GM18517 (cell line): ENCODE data around the gene DNMT3B.
"Not testable (repeated sequence)": the region's sequence is repeated elsewhere in the genome, so short reads cannot be mapped to it uniquely, and the experiment has no call there.

ENCODE experiments used
- ATAC-seq: cut with Tn5 transposase; IDR thresholded peaks from one replicate; pipeline ENCODE4 v1.9.1; 2021; ENCODE audit warnings: mild to moderate bottlenecking, moderate library complexity; ENCODE audit not compliant: unreplicated experiment

DNMT3B gene

DNA sequence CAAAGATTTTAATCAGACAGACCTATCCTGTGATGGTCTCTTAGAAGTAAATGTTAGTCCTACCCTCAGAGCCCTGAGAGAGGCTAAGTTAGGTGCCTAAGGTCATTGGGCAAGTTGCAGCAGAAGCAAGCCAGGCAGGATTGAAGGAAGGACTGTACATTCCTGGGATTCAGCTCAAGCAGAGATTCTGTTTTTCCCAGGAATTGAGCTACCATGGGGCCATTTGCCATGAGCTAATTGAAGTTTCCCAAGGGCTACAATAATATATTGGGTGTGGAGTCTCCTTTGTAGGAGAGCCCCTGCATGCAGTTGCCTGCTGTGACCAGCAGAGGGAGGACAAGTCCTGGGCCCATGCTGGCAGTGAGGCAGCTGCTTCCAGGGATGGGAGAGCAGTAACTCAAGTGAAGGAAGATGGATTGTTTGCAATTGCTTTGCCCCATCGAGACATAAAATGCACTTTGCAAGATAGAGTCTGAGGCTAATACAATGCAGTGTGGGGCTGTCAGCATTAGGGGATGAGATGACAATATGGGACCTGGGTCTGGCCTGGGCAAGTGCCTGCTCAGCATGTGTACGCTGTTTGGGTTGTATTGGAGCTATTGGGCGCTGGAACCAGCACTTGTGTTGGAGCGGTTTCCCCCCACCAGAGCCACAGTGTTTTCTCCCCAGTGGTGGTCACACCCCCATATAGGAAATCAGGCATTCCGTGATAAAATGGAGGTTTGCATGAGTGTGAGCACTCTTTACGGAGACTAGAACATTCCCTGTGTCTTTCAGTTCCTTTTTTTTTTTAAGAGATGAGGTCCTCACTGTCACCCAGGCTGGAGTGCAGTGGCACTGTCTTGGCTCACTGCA is 27.9 kb downstream of the DNMT3B start:
- no peak for ATAC-seq

DNA sequence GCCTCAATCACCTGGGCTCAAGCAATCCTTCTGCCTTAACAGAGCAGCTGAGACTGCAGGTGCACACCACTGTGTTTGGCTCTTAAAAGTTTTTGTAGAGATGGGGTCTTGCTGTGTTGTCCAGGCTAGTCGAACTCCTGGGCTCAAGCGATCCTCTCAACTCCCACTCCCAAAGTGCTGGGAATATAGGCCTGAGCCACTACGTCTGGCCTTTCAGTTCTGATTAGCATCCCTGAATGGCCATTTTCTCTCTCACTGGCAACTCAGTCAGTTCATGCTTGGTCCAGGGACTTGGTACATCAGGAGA is 28.5 kb downstream of the DNMT3B start:
- no peak for ATAC-seq

DNA sequence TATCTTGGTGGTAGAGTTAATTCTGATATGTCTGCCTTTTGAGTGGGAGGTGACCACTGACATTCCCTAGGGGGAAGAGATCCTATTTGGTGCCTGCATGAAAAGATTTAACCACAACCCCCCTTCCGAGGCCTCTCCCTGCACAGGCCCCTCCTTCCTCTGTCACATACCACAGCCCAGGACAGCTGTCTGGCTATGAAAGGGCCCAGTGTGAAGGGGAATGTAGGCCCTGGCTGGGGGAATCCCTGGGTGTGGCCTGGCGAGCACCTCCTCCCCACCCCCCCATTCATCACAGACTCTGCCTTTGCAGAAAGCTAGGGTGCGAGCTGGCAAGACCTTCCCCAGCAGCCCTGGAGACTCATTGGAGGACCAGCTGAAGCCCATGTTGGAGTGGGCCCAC is 30.1 kb downstream of the DNMT3B start:
- ATAC-seq = peak; percentile 47

DNA sequence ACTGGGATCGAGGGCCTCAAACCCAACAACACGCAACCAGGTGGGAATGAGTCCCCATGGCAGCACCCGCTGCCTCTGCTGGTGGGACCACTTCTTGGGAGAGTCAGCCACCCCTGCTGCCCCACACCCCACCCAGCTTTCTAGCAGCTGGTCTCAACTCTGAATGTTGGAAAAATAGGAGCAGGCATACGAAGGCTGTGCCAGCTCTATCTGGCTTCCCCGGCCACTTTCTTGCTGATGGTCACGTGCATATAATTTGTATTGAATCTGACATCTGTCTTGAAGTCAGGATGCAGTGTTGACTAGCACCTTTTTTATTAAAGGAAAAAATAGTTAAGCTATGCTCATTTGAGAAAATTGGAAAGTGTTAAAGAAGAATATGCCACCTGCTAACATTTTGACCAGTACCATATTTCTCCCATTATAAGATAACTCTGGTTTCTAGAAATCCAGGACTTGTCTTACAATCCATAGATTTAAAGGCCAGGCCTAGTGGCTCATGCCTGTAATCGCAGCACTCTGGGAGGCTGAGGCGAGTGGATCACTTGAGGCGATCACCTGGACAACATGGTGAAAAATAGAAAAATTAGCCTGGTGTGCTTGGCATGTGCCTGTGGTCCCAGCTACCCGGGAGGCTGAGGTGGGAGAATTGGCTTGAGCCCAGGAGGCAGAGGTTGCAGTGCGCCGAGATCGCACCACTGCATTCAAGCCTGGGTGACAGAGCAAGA is 30.7 kb downstream of the DNMT3B start:
- ATAC-seq = no peak

DNA sequence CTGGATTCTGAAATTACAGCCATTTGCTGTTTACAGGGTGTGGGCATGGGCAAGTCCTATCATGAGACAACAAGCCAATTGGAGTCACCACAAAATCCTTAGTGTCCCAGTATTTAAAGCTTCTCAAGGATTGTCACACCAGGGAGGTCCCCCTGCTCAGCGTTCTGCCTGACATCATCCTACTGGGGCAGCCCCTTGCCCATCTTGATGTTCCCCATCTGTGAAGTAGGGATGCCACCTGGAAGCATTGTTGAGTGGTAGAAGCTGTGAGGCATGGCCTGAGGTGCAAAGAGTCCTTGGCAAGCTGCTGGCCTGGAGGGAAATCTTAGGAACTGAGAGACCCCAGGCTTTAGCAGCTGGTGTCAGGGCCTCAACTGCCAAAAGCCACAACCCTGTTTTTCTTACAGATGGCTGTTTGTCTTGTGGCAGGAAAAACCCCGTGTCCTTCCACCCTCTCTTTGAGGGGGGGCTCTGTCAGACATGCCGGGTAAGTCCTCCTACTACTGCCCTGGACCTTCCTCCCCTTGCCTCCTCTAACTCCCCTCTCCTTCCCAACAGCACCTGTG is 34.3 kb downstream of the DNMT3B start:
- ATAC-seq = no peak

DNA sequence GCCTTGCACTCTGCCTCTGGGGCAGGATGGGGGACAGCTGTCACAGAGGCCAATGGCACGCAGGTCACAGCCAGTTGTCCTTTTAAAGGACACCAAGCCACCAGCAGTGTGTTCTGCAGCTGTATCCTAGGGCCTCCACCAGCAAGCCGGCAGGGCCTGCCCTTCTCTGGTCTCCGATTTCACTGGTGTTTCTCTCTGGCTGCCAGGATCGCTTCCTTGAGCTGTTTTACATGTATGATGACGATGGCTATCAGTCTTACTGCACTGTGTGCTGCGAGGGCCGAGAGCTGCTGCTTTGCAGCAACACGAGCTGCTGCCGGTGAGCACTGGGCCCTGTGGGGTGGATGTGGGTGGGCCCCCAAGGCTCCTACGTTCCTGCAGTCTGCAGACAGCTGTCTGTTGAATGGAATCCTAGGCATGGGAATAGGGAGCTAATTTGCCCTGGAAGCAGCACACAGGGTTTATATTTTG is 34.8 kb downstream of the DNMT3B start:
- ATAC-seq = no peak

DNA sequence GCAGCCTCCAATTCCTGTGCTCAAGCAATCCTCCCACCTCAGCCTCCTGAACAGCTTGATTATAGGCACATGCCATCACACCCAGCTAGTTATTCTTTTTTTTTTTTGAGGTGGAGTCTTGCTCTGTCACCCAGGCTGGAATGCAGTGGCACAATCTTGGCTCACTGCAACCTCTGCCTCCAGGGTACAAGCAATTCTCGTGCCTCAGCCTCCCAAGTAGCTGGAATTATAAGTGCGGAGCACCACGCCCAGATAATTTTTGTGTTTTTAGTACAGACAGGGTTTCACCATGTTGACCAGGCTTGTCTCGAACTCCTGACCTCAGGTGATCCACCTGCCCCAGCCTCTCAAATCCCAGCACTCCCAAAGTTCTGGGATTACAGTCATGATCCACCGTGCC is 35.4 kb downstream of the DNMT3B start:
- ATAC-seq = not testable (repeated sequence)

DNA sequence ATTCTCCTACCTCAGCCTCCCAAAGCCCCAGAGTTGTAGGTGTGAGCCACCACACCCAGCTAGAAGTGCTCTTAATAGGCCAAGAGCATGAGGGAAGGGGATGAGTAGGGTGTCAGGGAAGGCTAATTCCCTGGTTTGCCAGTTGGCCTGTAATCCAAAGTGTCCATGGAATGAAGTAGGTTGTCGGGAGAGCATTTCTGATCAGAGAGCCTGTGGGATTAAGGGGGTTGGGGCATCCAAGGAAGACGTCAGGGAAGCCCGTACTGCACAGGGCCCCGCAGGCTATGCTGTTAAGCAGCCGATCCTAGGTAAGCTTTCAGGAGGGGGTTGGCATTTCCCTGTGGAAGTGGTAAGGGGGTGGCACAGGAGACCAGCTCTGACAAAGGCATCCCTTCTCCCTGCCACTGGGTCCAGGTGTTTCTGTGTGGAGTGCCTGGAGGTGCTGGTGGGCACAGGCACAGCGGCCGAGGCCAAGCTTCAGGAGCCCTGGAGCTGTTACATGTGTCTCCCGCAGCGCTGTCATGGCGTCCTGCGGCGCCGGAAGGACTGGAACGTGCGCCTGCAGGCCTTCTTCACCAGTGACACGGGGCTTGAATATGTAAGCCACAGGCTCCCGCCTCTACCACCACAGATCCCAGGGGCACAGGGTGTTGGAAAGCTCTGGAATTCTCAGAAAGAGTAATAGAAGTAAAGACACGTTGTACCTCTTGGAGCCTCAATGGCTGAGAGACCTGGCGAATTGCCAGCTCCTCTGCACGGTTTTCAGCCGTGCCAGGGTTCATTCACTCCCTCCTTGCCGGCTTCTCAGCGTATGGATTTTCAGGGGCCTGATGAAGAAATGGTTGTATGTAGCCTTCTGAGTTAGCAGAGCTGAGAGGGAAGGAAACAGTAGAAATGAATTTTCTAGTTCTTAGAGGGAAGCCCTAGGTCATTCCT is 36.1 kb downstream of the DNMT3B start:
- ATAC-seq = no peak

DNA sequence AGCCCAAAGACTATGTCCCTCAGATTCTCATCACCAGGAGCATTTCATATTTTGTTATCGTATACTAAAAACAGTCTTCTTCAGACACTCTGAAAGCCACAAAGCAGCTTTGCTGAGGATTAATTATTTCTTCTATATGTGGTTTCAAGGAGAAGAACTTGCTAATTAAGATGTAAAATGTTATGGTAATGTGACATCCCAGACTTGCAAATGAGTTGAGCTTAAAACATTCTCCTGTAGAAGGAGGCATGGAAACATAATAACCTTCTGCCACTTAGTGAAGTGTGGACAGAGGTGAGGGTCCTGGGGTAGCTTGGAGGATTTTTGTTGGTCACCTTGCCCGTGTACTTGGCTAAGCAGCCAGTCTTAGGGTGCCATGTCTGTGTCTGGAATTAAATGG is 40.9 kb downstream of the DNMT3B start:
- ATAC-seq = no peak

DNA sequence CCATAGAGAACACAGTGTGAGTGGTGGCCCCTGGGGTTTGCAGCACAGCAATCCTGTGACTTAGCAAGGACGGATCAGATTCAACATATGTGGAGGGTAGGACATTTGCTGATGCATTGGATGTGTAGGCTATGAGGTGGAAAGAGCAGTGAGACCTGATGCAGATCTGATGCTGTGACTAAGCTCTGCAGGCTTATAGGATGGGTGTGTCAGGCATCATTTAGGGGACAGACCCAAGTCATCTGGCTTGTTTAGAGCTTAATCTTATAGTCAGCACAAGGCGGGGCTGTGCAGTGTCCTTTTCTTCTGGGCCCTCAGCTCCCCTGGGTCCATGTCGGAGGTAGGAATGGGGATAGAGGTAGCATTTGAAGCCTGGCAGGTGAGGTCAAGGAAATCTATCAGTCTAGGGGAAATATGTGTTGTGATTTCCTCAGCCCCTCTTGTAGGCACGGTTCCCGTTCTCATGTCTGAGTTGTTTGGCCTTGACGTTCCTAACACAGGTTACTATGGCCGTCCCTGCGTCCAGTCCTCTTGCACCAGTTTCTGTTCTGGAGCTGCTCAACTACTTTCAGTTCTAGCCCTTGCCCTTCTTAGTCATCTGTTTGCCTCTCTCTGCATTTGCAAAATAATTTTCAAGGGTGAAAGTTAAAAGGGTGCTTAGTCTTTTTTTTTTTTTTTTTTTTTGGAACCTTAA is 42.0 kb downstream of the DNMT3B start:
- ATAC-seq = no peak

DNA sequence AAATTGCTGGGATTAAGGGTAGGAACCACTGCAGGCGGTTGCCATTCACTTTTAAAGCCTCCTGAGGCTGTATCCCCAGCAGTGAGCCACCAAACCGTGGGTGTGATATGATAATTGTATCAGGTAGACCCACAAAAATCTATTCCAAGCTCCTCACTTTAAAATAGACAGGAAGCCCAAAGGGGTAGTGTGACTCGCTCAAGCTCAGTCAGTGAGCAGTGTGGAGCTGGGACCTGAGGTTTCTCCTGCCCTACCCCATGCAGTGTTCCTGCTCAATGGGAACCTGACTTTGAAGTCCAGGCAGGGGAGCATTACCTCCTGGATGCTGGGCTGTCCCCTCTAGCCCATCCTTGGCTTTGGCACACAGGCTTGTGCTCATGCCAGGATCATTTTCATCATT is 42.6 kb downstream of the DNMT3B start:
- ATAC-seq = no peak

DNA sequence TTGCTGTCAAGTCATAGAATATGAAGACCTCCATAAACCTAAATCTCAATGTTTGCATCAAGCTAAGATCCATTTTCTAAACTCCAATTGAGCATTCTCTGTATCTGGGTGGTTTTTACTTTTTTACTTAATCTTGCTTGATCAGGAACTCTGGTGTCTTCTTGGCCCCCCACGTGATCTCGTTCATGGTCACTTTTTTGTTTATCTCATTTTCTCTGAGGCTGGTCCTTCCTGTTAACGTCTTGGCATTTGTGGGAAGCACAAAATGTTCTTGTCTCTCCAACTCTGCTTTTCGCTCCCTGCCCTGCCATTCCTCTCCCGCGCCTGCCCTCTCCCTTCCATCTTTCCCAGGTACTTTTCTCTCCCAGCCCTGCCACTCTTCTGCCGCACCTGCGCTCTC is 43.5 kb downstream of the DNMT3B start:
- no peak for ATAC-seq

DNA sequence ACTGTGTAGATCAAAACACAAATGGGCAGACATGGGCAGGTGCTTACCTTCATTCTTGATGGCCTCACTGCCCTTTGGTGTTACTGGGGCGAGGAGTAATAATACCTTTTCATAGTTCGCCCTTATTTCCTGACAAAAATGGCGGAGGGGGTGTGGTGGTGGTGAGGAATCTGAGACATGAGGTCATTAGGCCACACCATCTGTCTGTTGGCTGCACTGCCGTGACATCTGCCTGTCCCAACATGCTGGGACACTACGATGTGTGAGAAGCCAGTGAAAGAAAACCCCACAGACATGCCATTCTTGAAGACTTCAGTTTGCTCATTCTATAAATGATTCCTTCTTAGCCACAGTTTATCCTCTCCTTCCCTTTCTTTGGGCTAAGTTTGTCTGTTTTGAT is 44.2 kb downstream of the DNMT3B start:
- ATAC-seq = no peak

DNA sequence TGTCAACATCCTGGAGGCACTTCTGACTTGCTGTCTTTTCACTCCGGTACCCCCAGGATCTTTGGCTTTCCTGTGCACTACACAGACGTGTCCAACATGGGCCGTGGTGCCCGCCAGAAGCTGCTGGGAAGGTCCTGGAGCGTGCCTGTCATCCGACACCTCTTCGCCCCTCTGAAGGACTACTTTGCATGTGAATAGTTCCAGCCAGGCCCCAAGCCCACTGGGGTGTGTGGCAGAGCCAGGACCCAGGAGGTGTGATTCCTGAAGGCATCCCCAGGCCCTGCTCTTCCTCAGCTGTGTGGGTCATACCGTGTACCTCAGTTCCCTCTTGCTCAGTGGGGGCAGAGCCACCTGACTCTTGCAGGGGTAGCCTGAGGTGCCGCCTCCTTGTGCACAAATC is 45.5 kb downstream of the DNMT3B start:
- no peak for ATAC-seq

DNA sequence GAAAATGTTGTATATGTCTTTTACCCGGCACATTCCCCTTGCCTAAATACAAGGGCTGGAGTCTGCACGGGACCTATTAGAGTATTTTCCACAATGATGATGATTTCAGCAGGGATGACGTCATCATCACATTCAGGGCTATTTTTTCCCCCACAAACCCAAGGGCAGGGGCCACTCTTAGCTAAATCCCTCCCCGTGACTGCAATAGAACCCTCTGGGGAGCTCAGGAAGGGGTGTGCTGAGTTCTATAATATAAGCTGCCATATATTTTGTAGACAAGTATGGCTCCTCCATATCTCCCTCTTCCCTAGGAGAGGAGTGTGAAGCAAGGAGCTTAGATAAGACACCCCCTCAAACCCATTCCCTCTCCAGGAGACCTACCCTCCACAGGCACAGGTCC is 46.3 kb downstream of the DNMT3B start:
- ATAC-seq = no peak

DNA sequence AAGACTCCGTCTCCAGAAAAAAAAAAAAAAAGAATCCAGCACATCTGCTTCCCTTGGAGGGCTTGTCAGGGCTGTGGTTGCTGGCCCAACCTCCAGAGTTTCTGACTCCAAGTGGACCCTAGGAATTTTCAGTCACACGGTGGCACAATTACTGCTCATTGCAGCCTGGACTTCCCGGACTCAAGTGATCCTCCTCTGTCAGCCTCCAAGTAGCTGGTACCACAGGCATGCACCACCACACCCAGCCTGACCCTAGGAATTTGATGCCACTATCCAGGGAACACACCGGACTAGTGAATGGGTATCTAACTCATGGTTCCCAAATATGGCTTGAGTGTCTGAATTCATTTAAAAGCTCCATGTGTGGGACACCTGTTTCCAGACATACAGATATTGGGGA is 47.7 kb downstream of the DNMT3B start:
- ATAC-seq = no peak

DNA sequence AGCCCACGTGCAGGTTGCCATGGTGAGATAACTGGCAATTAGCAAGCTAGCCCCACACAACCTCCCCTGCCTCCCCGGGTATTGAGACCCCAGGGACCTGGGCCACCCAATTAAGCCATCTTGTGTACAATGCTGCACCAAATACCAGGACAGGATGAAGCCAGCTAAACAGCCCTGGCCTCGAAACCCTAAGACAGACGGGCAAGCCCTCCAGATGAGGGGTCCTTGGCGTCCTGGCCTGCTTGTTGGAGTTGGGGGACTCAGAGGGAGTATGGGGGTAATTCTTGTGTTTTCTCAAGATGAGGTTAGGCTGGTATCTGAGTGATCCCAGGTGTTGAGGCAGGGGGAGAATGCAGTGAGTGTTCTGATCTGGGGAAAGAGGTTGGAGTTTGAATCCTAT is 48.8 kb downstream of the DNMT3B start:
- ATAC-seq = no peak

DNA sequence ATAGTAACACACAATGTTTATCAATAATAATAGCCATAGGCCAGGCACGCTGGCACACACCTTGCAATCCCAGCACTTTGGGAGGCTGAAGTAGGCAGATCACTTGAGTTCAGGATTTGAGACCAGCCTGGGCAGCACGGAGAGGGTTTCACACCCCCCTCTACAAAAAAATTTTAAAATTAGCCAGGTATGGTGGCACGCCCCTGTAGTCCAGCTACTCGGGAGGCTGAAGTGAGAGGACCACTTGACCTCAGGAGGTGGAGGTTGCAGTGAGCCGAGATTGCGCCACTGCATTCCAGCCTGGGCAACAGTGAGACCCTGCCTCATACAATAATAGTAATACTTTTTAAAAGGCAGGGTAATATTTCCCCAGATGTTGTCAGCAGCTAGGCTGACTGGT is 49.7 kb downstream of the DNMT3B start:
- ATAC-seq = no peak

DNA sequence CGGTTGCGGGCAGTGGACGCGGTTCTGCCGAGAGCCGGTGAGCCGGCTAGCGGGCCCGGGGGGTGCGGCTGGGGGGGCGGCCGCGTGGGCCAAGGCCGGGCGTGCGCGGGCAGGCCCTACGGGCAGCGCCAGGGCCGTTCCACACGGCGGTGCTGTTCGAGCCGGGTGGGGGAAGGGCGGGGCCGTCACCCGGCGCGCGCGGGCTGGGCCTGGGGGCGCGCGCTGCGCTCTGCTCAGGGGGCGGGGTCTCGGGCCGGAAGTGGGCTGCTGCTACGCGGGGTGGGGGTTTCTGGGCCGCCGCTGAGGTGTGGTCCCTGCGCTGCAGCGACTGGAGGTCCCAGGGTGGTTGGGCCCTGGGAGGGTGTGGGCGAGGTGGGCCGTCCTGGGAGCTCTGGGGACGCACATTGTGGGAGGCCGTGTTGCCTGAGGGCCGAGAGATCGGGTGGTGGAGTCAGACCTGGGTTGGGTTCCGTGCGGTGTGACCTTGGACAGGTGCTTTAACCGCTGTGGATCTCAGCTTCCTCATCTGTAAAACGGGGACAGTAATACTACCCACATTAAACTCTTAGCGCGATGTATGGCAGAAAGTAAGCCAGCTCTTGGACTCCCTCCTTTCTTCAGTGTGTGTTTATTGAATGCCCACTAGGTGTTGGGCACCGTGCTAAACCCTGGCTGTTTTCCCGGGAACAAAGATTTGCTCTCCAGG is 58.0 kb downstream of the DNMT3B start:
- peak; percentile 36 for ATAC-seq
